Spleen (tissue), 11 donors: ENCODE results near the gene GGT6. TPM values are rescaled to one million over a fixed set of nuclear protein-coding genes. Genes with fewer than 3 reads are reported as not detected.

Experiments
- DNase-seq: peaks from one replicate; pipeline ENCODE4 v3.0.0-alpha.2; 2020
- H3K27ac ChIP-seq, 8 donors: fragments of 200-600 bp; sonication (generic) in 7 of 8; 1 replicate in 4 of 8; 2 replicates in 4 of 8; pipeline versions ENCODE4 v1.5.0 to v1.8.0; 2016 to 2021; ENCODE audit warnings: inconsistent platforms in 4 of 8, mild to moderate bottlenecking in 4 of 8, moderate library complexity in 1 of 8
- H3K27me3 ChIP-seq, 7 donors: fragments of 200-600 bp; sonication (generic) in 6 of 7; replicated peaks in 1 of 7; 1 replicate in 4 of 7; 2 replicates in 3 of 7; pipeline versions ENCODE4 v1.5.0 to v1.8.0; 2016 to 2021; ENCODE audit warnings: inconsistent platforms in 3 of 7, mild to moderate bottlenecking in 1 of 7
- H3K36me3 ChIP-seq, 6 donors: fragments of 200-600 bp; sonication (generic) in 5 of 6; 1 replicate in 4 of 6; 2 replicates in 2 of 6; pipeline versions ENCODE4 v1.5.0 to v1.8.0; 2016 to 2021; ENCODE audit warnings: inconsistent platforms in 2 of 6
- H3K4me1 ChIP-seq, 6 donors: fragments of 200-600 bp; sonication (generic) in 5 of 6; 1 replicate in 3 of 6; 2 replicates in 3 of 6; pipeline versions ENCODE4 v1.5.0 to v1.8.0; 2016 to 2021; ENCODE audit warnings: inconsistent platforms in 3 of 6
- H3K4me3 ChIP-seq, 8 donors: fragments of 200-600 bp; sonication (generic) in 7 of 8; 1 replicate in 4 of 8; 2 replicates in 4 of 8; pipeline versions ENCODE4 v1.5.0 to v1.8.0; 2016 to 2021; ENCODE audit warnings: inconsistent platforms in 4 of 8, mild to moderate bottlenecking in 4 of 8, moderate library complexity in 2 of 8
- H3K9me3 ChIP-seq, 8 donors: fragments of 200-600 bp; sonication (generic) in 7 of 8; 1 replicate in 4 of 8; 2 replicates in 4 of 8; pipeline versions ENCODE4 v1.5.0 to v1.8.0; 2016 to 2021; ENCODE audit warnings: inconsistent platforms in 4 of 8
- POLR2A ChIP-seq, 3 donors: fragments of 450-650 bp; IDR thresholded peaks; one replicate each; pipeline ENCODE4 v1.5.1; 2017; ENCODE audit warnings: antibody characterized with exemption in 3 of 3, mild to moderate bottlenecking in 1 of 3
- POLR2AphosphoS5 ChIP-seq, 3 donors: sonication (generic); formaldehyde crosslinking; IDR thresholded peaks; one replicate each; pipeline ENCODE4 v1.5.1; 2017; ENCODE audit warnings: antibody characterized with exemption in 3 of 3
- WGBS, 5 donors: extraction: QIAGEN DNeasy Blood & Tissue Kit in 3 of 5; methylation state at CpG; one replicate each; pipeline versions ENCODE4 v1.1.5 to v1.1.7; 2013 to 2018; 5-methylcytosine and 5-hydroxymethylcytosine counted together
- intact Hi-C: fragments of 100-400 bp; cut with DNase I; formaldehyde crosslinking; loops from one replicate; pipeline ENCODE4 v1.15.0; 2023; ENCODE audit warnings: low total_unique reads
- polyA plus RNA-seq, 3 donors: library from polyadenylated mRNA; stranded (reverse); fragments of 200-250 nt; gene quantifications; one replicate each; pipeline ENCODE4 v1.2.1, GENCODE V29; 2013
- total RNA-seq, 7 donors: library from RNA; depleted of rRNA in 3 of 7; stranded (reverse); fragments of >200 nt in 3 of 7; fragmentation: NEBNext Ultra II Directional in 4 of 7; extraction: Animal tissue kit (Norgen Biotek cat#: 25700) in 4 of 7; gene quantifications; one replicate each; pipeline versions ENCODE4 v1.1.0 to v1.2.1, GENCODE V29; 2016 to 2021
- TF ChIP-seq, protein P1 (sequence below), 11 experiments: fragments of 200-600 bp in 7 of 11; fragments of 450-650 bp in 4 of 11; sonication (generic) in 4 of 11; IDR thresholded peaks in 8 of 11; conservative IDR thresholded peaks in 3 of 11; 1 replicate in 7 of 11; 2 replicates in 4 of 11; pipeline versions ENCODE4 v1.4.0 to v1.8.0; 2016 to 2021; ENCODE audit warnings: antibody characterized with exemption in 11 of 11, inconsistent platforms in 4 of 11, mild to moderate bottlenecking in 1 of 11
- donor health status: healthy with polysubstance abuse.
- donor health status: DM: no; HTN: no; CAD: no; lungs with moderate emphysema.
- donor health status: DM: no; HTN: no; CAD: no.
- donor health status: Bipolar disorder and iron deficiency.
- donor health status: healthy.
- donor health status: DM: no; HTN: no; CAD: no.
- donor health status: DM: yes; HTN: yes; CAD: no.

GGT6 gene
- total and polyA plus RNA-seq, 10 donors = 0.03 to 0.42 TPM; not detected in 8

DNA sequence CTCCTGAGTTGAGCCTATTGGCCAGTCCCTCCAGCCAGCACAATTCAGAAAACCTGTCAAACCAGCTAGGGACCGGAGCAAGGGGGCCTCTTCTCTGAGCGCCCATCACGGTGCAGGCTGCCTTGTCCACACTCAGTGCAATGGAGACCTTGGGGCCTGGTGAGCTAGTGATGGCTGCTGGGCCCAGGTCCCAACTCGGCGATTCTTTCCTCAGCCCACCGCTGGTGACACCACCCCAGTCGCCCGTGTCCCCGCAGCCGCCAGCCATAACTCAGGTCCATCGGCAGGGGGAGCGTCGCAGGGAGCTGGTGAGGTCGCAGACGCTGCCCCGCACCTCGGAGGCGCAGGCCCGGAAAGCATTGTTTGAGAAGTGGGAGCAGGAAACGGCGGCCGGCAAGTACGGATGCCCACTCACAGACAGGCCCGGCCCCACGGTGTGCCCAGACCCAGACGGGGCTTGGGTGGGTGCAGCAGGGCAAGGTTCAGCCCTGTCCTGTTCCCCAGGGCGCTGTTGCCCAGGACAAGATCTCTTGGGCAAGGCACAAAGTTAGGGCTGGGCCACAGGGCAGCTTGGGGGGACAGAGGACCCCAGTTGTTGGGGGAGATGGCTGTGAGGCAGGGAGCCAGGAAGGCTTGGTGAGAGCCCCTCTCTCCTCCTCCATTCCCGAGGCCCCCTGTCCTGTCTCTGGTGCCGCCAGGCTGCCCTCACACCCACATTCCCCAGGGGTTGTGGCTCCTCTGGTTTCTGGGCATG is 34.7 kb upstream of the GGT6 start:
- TF ChIP-seq POLR2AphosphoS5 (IDR thresholded peaks at IDR 0.05) (peak in 1 of 3 donors; percentile 38), POLR2A (IDR thresholded peaks at IDR 0.05) (no peak)
- TF ChIP-seq, protein P1, sequence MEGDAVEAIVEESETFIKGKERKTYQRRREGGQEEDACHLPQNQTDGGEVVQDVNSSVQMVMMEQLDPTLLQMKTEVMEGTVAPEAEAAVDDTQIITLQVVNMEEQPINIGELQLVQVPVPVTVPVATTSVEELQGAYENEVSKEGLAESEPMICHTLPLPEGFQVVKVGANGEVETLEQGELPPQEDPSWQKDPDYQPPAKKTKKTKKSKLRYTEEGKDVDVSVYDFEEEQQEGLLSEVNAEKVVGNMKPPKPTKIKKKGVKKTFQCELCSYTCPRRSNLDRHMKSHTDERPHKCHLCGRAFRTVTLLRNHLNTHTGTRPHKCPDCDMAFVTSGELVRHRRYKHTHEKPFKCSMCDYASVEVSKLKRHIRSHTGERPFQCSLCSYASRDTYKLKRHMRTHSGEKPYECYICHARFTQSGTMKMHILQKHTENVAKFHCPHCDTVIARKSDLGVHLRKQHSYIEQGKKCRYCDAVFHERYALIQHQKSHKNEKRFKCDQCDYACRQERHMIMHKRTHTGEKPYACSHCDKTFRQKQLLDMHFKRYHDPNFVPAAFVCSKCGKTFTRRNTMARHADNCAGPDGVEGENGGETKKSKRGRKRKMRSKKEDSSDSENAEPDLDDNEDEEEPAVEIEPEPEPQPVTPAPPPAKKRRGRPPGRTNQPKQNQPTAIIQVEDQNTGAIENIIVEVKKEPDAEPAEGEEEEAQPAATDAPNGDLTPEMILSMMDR (IDR thresholded peaks at IDR 0.05 in 8 of 11, conservative IDR thresholded peaks at IDR 0.05 in 3 of 11) = peak in 7 of 11 experiments; percentile 41 to 58 (median 47)

DNA sequence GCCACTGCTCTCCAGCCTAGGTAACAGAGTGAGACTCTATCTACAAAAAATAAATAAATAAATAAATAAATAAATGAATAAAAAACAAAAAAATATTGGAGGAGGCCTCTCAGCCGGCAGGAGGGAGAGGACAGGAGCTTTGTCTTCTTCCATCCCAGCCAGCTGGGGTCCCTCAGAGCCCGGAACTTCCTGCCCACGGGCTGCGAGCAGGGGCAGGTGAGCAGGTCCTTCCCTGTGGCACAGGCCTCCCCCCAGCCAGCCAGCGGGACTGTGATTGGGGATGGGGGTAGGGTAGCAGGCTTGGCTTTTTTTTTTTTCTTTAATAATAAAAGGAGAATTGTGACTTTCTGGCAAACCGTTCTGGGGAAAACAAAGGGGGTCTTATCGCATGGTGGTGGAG is 34.0 kb upstream of the GGT6 start:
- H3K36me3 ChIP-seq = no peaks in the 10 kb centered on the region
- no peak for DNase-seq
- no peak overlapping the region for H3K27ac ChIP-seq
- 90 to 93% (median 91%) methylated on average over 7 of the region's 7 CpGs for WGBS, 5 donors
- TF ChIP-seq, protein P1 (IDR thresholded peaks at IDR 0.05 in 8 of 11, conservative IDR thresholded peaks at IDR 0.05 in 3 of 11) = no peak
- no peak overlapping the region for H3K4me3 ChIP-seq
- intact Hi-C loops = no loop called here
- H3K27me3 ChIP-seq = peaks cover 0 to 53% (median 0%) of the 10 kb centered on the region in 7 donors
- no peaks in the 10 kb centered on the region for H3K9me3 ChIP-seq
- peaks cover 0 to 9% (median 4%) of the 10 kb centered on the region in 6 donors for H3K4me1 ChIP-seq

More for the DNA sequence above, 34.7 kb upstream of the GGT6 start:
- no peaks in the 10 kb centered on the region for H3K9me3 ChIP-seq
- no peaks in the 10 kb centered on the region for H3K36me3 ChIP-seq
- 20 to 32% (median 27%) methylated on average over 15 to 29 of the region's 29 CpGs for WGBS, 5 donors
- H3K4me3 ChIP-seq = peak overlapping the region in 1 of 8 donors; percentile 13
- H3K27ac ChIP-seq = no peak overlapping the region
- intact Hi-C loops = no loop called here
- peaks cover 0 to 60% (median 3%) of the 10 kb centered on the region in 7 donors for H3K27me3 ChIP-seq
- peaks cover 0 to 15% (median 6%) of the 10 kb centered on the region in 6 donors for H3K4me1 ChIP-seq
- no peak for DNase-seq

DNA sequence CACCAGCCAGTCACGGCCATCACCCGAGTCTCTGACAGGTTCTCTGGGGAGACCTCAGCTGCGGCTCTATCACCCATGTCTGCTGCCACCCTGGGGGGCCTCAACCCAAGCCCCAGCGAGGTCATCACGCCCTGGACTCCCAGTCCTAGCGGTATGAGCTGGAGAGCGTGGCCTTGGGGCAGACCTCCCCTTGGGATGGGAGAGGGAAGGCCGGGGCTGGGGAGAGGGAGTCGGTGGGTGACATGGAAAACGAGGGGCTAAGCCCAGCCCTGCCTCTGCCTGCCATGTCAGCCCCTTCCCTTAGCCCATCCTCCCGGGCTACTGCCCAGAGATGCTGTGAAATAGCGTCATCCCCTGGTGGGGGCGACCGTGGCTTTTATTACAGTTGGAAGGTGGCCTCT is 32.6 kb upstream of the GGT6 start:
- WGBS, 5 donors = 77 to 93% (median 86%) methylated on average over 12 to 14 of the region's 14 CpGs
- Histone ChIP-seq H3K36me3 (no peaks in the 10 kb centered on the region), H3K4me1 (peaks cover 0 to 9% (median 3%) of the 10 kb centered on the region in 6 donors), H3K27me3 (peaks cover 0 to 52% (median 0%) of the 10 kb centered on the region in 7 donors), H3K9me3 (no peaks in the 10 kb centered on the region), H3K27ac (no peak overlapping the region), H3K4me3 (no peak overlapping the region)
- DNase-seq = no peak
- intact Hi-C loops = no loop called here
- TF ChIP-seq POLR2AphosphoS5 (IDR thresholded peaks at IDR 0.05) = no peak
- TF ChIP-seq, protein P1 (IDR thresholded peaks at IDR 0.05 in 8 of 11, conservative IDR thresholded peaks at IDR 0.05 in 3 of 11) = no peak
- no peak for TF ChIP-seq POLR2A (IDR thresholded peaks at IDR 0.05)

DNA sequence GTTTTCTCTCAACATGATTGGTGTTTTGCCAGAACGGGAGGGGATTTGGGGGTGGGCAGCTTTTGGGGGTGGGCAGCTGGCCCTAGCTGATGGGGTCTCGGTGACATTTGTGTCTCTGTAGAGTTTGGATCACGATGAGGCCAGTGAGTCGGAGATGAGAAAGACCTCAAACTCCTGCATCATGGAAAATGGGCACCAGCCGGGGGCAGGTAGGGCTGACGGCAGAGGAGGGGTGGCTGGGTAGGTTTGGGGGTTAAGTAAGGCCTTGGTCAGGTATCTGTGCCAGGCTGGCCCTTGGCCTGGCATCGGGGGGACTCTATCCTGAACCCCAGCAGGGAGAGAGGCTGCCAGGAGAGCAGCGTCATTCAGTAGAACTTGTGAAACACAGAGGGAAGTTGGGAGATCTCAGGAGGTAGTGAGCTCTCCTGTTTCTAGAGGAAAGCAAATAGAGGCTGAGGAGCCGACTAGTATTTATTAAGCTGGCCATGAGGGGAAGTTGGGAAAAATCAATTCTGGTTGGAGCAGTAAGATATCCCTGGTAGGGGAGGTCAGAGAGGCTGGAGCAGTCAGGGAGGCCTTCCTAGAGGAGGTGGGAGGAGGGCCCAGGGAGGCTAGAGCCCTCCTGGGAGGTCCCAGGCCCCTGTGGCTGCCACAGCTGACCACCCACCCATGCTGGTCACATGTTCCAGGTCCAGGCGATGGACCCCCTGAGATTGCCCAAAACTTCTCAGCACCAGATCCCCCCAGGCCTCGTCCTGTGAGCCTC is 32.0 kb upstream of the GGT6 start:
- TF ChIP-seq POLR2A (IDR thresholded peaks at IDR 0.05) (no peak), POLR2AphosphoS5 (IDR thresholded peaks at IDR 0.05) (no peak)
- TF ChIP-seq, protein P1 (IDR thresholded peaks at IDR 0.05 in 8 of 11, conservative IDR thresholded peaks at IDR 0.05 in 3 of 11) = no peak
- no peak for DNase-seq
- Histone ChIP-seq H3K4me1 (peaks cover 0 to 9% (median 3%) of the 10 kb centered on the region in 6 donors), H3K4me3 (no peak overlapping the region), H3K9me3 (no peaks in the 10 kb centered on the region), H3K27me3 (peaks cover 0 to 49% (median 0%) of the 10 kb centered on the region in 7 donors), H3K27ac (no peak overlapping the region), H3K36me3 (no peaks in the 10 kb centered on the region)
- intact Hi-C loops = no loop called here
- 81 to 85% (median 84%) methylated on average over 9 to 11 of the region's 11 CpGs for WGBS, 5 donors
